ENCODE results near the gene RNPS1. TPM values are rescaled to one million over a fixed set of nuclear protein-coding genes. Genes with fewer than 3 reads are reported as not detected.
A peak's percentile ranks its signal among the peaks of the same experiment; 100 is the strongest.
"Not testable (repeated sequence)": the region's sequence is repeated elsewhere in the genome, so short reads cannot be mapped to it uniquely, and the experiment has no call there.

The RNPS1 gene
- total RNA-seq, 2 experiments from 2014 or later, result 310 to 324 TPM

GRCh38 chr16:2276368-2277195 lies 8.7 kb upstream of the RNPS1 start:
- Mint-ChIP-seq H3K4me3 (no peak overlapping the region), H3K27me3 (no peaks in the 10 kb centered on the region), H3K9me3 (ENCODE audit: low read depth) (no peaks in the 10 kb centered on the region), H3K4me1 (no peaks in the 10 kb centered on the region), H3K27ac (no peak overlapping the region), H3K36me3 (no peaks in the 10 kb centered on the region)
- ATAC-seq, result no peak
- DNase-seq, result no peak
- CTCF ChIA-PET, result no interaction called here

GRCh38 chr16:2275476-2276367 lies 7.8 kb upstream of the RNPS1 start:
- no peaks in the 10 kb centered on the region for H3K4me1 Mint-ChIP-seq
- ATAC-seq, result no peak
- H3K4me3 Mint-ChIP-seq, result no peak overlapping the region
- no peaks in the 10 kb centered on the region for H3K9me3 Mint-ChIP-seq (ENCODE audit: low read depth)
- CTCF ChIA-PET, result no interaction called here
- no peak for DNase-seq
- no peaks in the 10 kb centered on the region for H3K27me3 Mint-ChIP-seq
- H3K27ac Mint-ChIP-seq, result no peak overlapping the region
- no peaks in the 10 kb centered on the region for H3K36me3 Mint-ChIP-seq

- Mint-ChIP-seq H3K9me3 (ENCODE audit: low read depth) (no peaks in the 10 kb centered on the region), H3K27me3 (no peaks in the 10 kb centered on the region), H3K36me3 (no peaks in the 10 kb centered on the region), H3K27ac (no peak overlapping the region), H3K4me1 (peaks cover 8% of the 10 kb centered on the region), H3K4me3 (no peak overlapping the region)
- DNase-seq (no peak), ATAC-seq (no peak)
- CTCF ChIA-PET, result no interaction called here
Measured at GRCh38 chr16:2273931-2274330, 6.0 kb upstream of the RNPS1 start.

GRCh38 chr16:2273484-2273883 lies 5.6 kb upstream of the RNPS1 start:
- H3K4me1 Mint-ChIP-seq, result peaks cover 8% of the 10 kb centered on the region
- no peaks in the 10 kb centered on the region for H3K9me3 Mint-ChIP-seq (ENCODE audit: low read depth)
- ATAC-seq (no peak), DNase-seq (no peak)
- H3K4me3 Mint-ChIP-seq, result no peak overlapping the region
- H3K27ac Mint-ChIP-seq, result no peak overlapping the region
- CTCF ChIA-PET, result no interaction called here
- H3K36me3 Mint-ChIP-seq, result no peaks in the 10 kb centered on the region
- H3K27me3 Mint-ChIP-seq, result no peaks in the 10 kb centered on the region

- Mint-ChIP-seq H3K27me3 (no peaks in the 10 kb centered on the region), H3K4me1 (peaks cover 9% of the 10 kb centered on the region), H3K9me3 (ENCODE audit: low read depth) (no peaks in the 10 kb centered on the region), H3K27ac (no peak overlapping the region), H3K4me3 (no peak overlapping the region), H3K36me3 (peaks cover 1% of the 10 kb centered on the region)
- DNase-seq, result no peak
- CTCF ChIA-PET, result no interaction called here
- ATAC-seq, result no peak
Measured at GRCh38 chr16:2271848-2272461, 4.0 kb upstream of the RNPS1 start.

GRCh38 chr16:2270588-2271470 lies 2.9 kb upstream of the RNPS1 start:
- no peaks in the 10 kb centered on the region for H3K27me3 Mint-ChIP-seq
- peaks cover 11% of the 10 kb centered on the region for H3K36me3 Mint-ChIP-seq
- no peak overlapping the region for H3K4me3 Mint-ChIP-seq
- peaks cover 19% of the 10 kb centered on the region for H3K4me1 Mint-ChIP-seq
- CTCF ChIA-PET, result interaction anchor here (1.0 kb wide), 1 partner anchor 20 kb away, joined by 3 read pairs; the partner anchor contains the start of gene ECI1
- no peaks in the 10 kb centered on the region for H3K9me3 Mint-ChIP-seq (ENCODE audit: low read depth)
- no peak overlapping the region for H3K27ac Mint-ChIP-seq
- no peak for DNase-seq
- ATAC-seq, result no peak

- Mint-ChIP-seq H3K27ac (no peak overlapping the region), H3K4me1 (peaks cover 24% of the 10 kb centered on the region), H3K4me3 (peak overlapping the region; percentile 93), H3K9me3 (ENCODE audit: low read depth) (no peaks in the 10 kb centered on the region), H3K27me3 (no peaks in the 10 kb centered on the region), H3K36me3 (peaks cover 15% of the 10 kb centered on the region)
- DNase-seq, result no peak
- CTCF ChIA-PET, result interaction anchor here (1.0 to 1.3 kb wide), 3 partner anchors 19 to 321 kb away, joined by 3 read pairs; partner anchors contain the start of genes ABCA3 and ECI1
- ATAC-seq, result no peak
Measured at GRCh38 chr16:2270070-2270462, 2.1 kb upstream of the RNPS1 start.

- H3K27ac Mint-ChIP-seq, result peak overlapping the region; percentile 97
- peaks cover 34% of the 10 kb centered on the region for H3K4me1 Mint-ChIP-seq
- peak; percentile 63 for ATAC-seq
- H3K27me3 Mint-ChIP-seq; DNase-seq; H3K9me3 Mint-ChIP-seq (ENCODE audit: low read depth); CTCF ChIA-PET: not testable (repeated sequence)
- H3K36me3 Mint-ChIP-seq, result peaks cover 34% of the 10 kb centered on the region
- peak overlapping the region; percentile 93 for H3K4me3 Mint-ChIP-seq
Measured at GRCh38 chr16:2267505-2267912, 417 bp downstream of the RNPS1 start.

GRCh38 chr16:2266887-2267286 lies 1.0 kb downstream of the RNPS1 start:
- peak; percentile 58 for DNase-seq
- Mint-ChIP-seq H3K27ac (peak overlapping the region; percentile 97), H3K4me3 (peak overlapping the region; percentile 93), H3K4me1 (peaks cover 36% of the 10 kb centered on the region), H3K36me3 (peaks cover 40% of the 10 kb centered on the region)
- H3K9me3 Mint-ChIP-seq (ENCODE audit: low read depth); H3K27me3 Mint-ChIP-seq; ATAC-seq: not testable (repeated sequence)
- CTCF ChIA-PET, result interaction anchor here (0.8 kb wide), 1 partner anchor 16 kb away, joined by 4 read pairs; the partner anchor contains the start of gene ECI1

GRCh38 chr16:2263026-2263425 lies 4.9 kb downstream of the RNPS1 start:
- ATAC-seq; H3K27me3 Mint-ChIP-seq; H3K9me3 Mint-ChIP-seq (ENCODE audit: low read depth); H3K4me3 Mint-ChIP-seq; DNase-seq; H3K27ac Mint-ChIP-seq: not testable (repeated sequence)
- Mint-ChIP-seq H3K36me3 (peaks cover 60% of the 10 kb centered on the region), H3K4me1 (peaks cover 28% of the 10 kb centered on the region)
- CTCF ChIA-PET, result interaction anchor here (1.3 to 1.6 kb wide), 2 partner anchors 9 to 11 kb away, joined by 3 to 5 read pairs; partner anchors contain the start of gene ECI1

GRCh38 chr16:2260250-2260649 lies 7.7 kb downstream of the RNPS1 start:
- CTCF ChIA-PET, result interaction anchor here (0.7 to 0.8 kb wide), 2 partner anchors 9 to 13 kb away, joined by 3 read pairs; partner anchors contain the start of gene ECI1
- ATAC-seq (no peak), DNase-seq (no peak)
- Mint-ChIP-seq H3K36me3 (peaks cover 70% of the 10 kb centered on the region), H3K4me1 (peaks cover 13% of the 10 kb centered on the region), H3K27me3 (no peaks in the 10 kb centered on the region), H3K27ac (no peak overlapping the region), H3K4me3 (no peak overlapping the region), H3K9me3 (ENCODE audit: low read depth) (no peaks in the 10 kb centered on the region)

GRCh38 chr16:2258530-2258929 lies 9.4 kb downstream of the RNPS1 start:
- ATAC-seq; H3K27me3 Mint-ChIP-seq; H3K4me1 Mint-ChIP-seq; H3K27ac Mint-ChIP-seq; H3K4me3 Mint-ChIP-seq; DNase-seq; H3K9me3 Mint-ChIP-seq (ENCODE audit: low read depth): not testable (repeated sequence)
- CTCF ChIA-PET, result interaction anchor here (0.9 to 1.7 kb wide), 3 partner anchors 43 to 242 kb away, joined by 3 to 4 read pairs (median 4); partner anchors contain the start of gene ABCA3
- H3K36me3 Mint-ChIP-seq, result peaks cover 68% of the 10 kb centered on the region
